Measurements from ENCODE around the gene BDH2.

The BDH2 gene

GRCh38 chr4:103098341-103098740 is 1.3 kb downstream of the BDH2 start:
- peak overlapping the region; percentile 64 for H3K4me3 ChIP-seq (ENCODE audit: low read length)
- DNase-seq (ENCODE audit: low read depth), result no peak
- TF ChIP-seq CTCF (conservative IDR thresholded peaks at IDR 0.05; ENCODE audit: low read length), result no peak

GRCh38 chr4:103097112-103097511 is 2.5 kb downstream of the BDH2 start:
- DNase-seq (ENCODE audit: low read depth), result no peak
- TF ChIP-seq CTCF (conservative IDR thresholded peaks at IDR 0.05; ENCODE audit: low read length), result no peak
- no peak overlapping the region for H3K4me3 ChIP-seq (ENCODE audit: low read length)

GRCh38 chr4:103095080-103095479 is 4.6 kb downstream of the BDH2 start:
- no peak overlapping the region for H3K4me3 ChIP-seq (ENCODE audit: low read length)
- no peak for DNase-seq (ENCODE audit: low read depth)
- no peak for TF ChIP-seq CTCF (conservative IDR thresholded peaks at IDR 0.05; ENCODE audit: low read length)

- DNase-seq (ENCODE audit: low read depth), result no peak
- TF ChIP-seq CTCF (conservative IDR thresholded peaks at IDR 0.05; ENCODE audit: low read length), result no peak
- no peak overlapping the region for H3K4me3 ChIP-seq (ENCODE audit: low read length)
These were observed 7.4 kb downstream of the BDH2 start for GRCh38 chr4:103092245-103092644.

GRCh38 chr4:103091601-103092223 is 7.9 kb downstream of the BDH2 start:
- no peak overlapping the region for H3K4me3 ChIP-seq (ENCODE audit: low read length)
- peak; percentile 81 for DNase-seq (ENCODE audit: low read depth)
- TF ChIP-seq CTCF (conservative IDR thresholded peaks at IDR 0.05; ENCODE audit: low read length), result peak; percentile 64

GRCh38 chr4:103089481-103089880 is 10.2 kb downstream of the BDH2 start:
- no peak for DNase-seq (ENCODE audit: low read depth)
- no peak for TF ChIP-seq CTCF (conservative IDR thresholded peaks at IDR 0.05; ENCODE audit: low read length)
- no peak overlapping the region for H3K4me3 ChIP-seq (ENCODE audit: low read length)

GRCh38 chr4:103086551-103086950 is 13.1 kb downstream of the BDH2 start:
- H3K4me3 ChIP-seq (ENCODE audit: low read length), result no peak overlapping the region
- no peak for TF ChIP-seq CTCF (conservative IDR thresholded peaks at IDR 0.05; ENCODE audit: low read length)
- no peak for DNase-seq (ENCODE audit: low read depth)
